RPMI7951 (cell line): ENCODE data around the gene PLEKHH1. TPM values are rescaled to one million over a fixed set of nuclear protein-coding genes. Genes with fewer than 3 reads are reported as not detected.
A peak's percentile ranks its signal among the peaks of the same experiment; 100 is the strongest.

ENCODE experiments used
- DNase-seq: peaks from one replicate; pipeline ENCODE4 v3.0.0-alpha.2; 2012; ENCODE audit warnings: low read depth
- total RNA-seq: library from RNA; depleted of rRNA; stranded (reverse); fragments of >200 nt; shearing (Covaris generic); gene quantifications from 2 replicates; pipeline ENCODE4 v1.2.3, GENCODE V29; 2014

Gene PLEKHH1
- total RNA-seq, 1 experiment from 2014 or later: 2.3 TPM

DNA sequence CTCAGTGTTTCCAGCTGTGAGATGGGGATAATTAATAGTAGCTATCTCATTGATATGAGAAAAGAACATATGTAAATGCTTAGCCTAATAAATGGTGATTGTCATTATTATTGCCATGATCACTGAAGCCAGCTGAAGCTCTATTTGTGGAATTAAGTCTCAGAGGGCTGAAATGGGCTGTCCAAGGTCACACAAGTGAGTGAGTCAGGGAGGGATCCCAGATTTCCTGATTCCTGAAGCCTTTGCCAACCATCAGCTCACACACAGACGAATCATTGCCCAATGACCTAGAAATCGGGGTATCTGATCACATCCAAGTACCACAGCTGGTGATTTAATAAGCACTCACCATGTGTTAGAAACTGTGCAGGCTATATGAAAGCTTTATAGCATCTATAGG lies 23.0 kb upstream of the PLEKHH1 start:
- peak; percentile 22 for DNase-seq

DNA sequence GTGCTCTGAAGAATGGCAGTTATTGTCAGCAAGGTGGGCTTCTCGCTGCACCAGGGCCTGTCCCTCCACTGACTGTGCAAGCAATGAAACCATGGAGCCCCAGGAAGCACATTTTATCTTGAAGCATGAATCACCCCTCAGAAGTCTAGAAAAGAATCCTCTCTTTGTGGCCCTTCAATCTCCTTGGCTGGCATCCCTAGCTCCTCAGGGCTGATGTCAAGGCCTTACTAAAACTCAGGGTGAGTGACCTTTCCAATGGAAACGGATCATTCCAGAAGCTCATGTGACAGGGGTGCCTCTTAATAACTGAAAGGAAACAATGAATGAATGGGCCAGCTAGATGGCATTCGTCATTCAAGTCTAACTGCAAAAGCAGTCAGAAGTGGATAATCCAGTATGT lies 22.3 kb upstream of the PLEKHH1 start:
- DNase-seq: peak; percentile 63

DNA sequence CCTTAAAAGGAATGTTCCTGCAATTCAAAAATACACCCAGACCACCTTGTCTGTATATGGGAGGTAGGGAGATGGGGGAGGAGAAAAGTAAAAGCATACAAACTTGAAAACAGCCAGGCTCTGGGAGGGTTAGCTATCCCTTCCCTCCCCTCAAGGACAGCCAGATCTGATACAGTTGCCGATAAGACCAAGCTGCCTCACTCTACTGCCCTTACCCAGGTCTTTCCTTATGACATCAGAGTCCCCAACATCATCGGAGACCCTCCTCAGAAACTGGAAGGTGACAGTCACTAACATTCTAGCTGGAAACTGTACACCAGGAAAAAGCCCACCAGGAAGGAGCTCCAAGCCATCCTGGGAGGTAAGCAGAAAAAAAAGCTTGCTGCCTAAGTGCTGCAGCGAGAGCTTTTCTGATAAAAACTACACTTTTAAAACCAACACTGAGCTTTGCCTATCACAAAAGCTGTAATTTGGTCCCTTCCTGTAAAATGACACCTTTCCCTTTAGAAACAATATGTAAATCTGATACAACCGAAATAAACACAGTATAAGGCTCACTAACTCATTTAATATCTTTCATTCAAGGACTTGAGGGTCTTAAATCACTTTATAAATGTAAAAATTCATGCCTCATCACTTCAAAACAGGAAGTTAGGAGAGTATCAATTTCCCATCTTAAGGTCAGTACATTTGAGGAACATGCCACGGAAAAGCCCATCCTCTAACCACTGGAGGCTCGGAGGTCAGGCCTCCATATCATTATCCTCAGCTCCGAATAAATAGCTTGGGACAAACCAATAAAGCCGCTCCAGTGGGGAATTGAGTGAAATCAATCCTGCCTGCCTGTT lies 20.4 kb upstream of the PLEKHH1 start:
- DNase-seq: no peak

DNA sequence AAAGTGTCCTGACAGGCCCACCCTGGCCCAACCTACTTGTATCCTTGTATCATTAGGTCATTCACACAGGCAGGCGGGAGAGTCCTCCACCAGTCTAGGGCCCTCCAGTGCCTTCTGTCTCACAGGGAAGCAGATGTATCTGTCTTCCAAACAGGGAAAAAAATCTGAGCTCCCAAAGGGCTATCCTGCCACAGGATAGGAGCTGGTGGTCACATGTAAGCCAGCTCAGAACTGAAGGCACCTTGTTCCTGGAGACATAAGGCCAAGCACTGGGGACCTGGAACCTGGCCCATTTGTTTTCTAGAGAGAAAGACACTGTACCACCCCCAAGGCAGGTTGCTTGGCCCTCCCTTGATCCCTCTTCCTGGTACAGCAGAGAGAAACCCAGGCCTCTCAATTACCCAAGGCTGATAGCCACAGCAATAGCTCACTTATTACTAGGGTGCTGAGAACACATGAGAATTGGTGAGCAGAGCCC lies 19.4 kb upstream of the PLEKHH1 start:
- DNase-seq: no peak

DNA sequence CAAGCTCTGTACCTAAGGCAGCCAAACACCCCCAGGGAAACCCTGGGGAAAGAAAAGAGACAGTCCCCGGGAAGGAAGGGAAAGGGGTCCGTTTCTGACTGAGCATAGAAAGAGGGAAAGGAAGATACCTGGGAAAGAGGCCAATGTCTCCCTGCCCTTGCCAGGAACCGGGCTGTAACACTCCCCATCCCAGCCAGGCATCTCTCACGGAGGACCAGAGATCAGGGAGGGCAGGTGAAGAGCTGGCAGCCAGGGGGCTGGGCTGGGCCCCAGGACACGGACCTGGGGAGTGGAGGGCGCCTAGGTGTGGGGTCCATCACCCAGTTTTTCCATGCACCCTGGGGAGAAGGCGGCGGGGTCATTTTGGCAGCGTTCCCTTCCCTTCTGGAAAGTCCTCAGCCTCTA lies 18.9 kb upstream of the PLEKHH1 start:
- no peak for DNase-seq

DNA sequence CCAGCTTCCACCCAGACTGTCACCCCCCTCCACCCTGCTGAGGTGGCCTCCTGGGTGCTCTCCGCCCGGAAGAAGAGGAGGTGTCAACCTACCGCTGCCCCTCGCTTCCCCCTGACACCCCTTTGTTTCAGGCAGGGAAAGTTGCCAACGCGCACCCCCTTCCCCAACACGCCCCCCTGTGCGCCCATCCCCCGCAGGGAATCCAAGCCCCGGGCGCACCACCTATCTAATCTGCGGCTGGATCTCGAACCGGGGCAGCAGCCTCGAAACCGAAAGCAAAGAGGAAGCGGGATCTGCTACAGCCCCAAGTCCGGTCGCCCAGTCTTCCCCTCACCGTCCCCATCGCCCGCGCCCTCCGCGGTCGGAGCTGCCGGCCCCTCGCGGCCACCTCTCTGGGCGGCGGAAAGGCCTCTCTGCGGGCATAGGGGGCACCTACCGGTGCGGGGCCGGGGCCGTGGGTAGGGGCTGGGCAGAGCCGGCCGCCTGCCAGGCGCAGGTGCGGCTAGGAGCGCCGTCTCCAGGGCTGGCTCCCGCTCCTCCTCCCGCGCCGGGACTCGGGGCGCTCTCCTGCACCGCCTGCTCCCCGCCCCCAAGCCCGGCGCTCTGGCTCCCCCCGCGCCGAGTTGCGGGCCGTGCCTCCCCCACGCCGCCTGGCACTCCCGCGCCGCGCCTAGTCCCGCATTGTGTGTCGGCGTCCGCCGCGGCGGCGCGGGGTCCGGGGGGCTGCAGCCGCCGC lies 18.3 kb upstream of the PLEKHH1 start:
- peak; percentile 54 for DNase-seq

DNA sequence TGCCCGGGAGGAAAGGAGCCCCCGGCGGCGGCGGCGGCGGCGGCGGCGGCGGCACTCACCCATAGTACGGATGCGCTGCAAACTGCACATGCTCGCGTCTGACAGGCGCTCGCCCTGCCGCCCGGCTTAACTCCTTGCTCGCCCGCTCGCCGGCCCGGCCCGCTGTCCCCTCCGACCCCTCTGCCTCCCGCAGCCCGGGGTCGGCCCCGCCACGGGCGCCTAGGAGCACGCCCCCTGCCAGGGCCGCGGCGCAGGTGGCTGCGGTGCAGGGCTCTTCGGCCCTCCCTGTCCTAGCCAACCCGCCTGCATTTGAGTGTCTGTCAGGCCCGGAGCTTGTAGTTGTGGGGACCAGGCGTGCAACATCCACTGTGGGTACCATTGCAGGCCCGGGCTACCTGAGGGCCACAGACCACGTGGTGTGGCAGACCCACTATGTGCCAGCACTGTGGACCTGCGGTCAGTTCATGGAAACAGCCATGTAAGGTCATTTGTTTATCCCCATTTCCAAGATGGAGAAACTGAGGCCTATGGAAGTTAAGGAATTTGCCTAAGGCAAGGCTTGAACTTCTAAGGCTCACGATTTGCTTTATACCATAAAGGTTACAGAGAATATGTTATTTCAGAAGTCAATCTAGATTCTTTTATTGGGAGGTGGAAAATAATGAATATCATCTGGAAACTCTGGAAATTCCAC lies 17.6 kb upstream of the PLEKHH1 start:
- no peak for DNase-seq

DNA sequence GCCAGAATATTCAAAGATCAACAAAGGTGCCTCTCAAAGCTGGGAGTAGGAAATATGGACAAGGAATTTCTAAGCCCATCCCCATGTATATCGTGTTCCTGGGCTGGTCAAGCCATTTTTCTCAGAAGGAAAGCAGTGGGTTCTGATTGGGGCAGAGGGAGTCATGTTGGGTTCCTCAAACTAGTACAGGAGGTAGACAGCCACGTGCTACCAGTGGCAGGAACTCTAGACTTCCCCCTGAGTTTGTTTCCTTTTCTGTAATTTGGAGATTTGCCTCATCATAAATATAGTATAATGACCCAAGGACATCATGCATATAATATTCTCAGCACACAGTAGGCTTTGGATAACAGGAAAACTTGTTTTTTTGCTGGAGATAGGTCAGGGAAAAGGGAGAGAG lies 16.4 kb upstream of the PLEKHH1 start:
- no peak for DNase-seq

DNA sequence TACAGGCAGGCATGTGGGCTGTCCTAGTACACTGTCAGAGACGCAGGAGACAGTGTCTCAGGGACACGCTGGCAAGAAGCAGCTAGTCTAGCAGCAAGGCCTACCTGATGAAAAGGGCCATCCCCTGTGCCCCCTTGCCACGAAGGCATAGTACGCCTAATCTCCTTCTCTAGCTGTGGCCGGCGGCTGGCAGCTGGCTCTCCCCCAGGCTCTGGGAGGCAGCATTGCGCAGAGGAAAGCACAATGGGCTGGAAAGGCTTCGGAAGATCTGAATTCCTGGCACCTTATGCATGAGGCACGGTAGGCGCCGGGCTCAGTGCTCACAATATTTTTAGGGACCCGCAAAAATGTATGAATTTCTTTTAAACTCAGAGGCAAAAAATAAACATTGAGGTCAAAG lies 16.0 kb upstream of the PLEKHH1 start:
- no peak for DNase-seq

DNA sequence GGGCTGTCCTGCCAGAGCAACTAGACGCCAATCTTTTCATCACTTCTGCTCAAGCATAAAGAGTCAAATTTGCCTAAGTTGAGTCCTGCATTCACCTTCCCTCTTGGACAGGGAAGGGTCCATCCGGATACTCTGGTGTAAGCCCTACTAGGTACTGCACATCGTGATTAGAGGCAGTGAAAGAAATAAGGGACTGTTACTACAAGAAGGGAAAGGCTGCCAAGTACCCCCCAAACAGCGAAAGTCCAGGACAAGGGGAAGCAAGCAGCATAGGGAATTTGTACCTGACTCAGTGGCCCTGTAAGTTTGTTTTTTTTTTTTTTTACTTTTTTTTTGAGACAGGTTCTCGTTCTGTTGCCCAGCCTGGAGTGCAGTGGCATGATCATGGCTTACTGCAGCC lies 13.7 kb upstream of the PLEKHH1 start:
- no peak for DNase-seq

DNA sequence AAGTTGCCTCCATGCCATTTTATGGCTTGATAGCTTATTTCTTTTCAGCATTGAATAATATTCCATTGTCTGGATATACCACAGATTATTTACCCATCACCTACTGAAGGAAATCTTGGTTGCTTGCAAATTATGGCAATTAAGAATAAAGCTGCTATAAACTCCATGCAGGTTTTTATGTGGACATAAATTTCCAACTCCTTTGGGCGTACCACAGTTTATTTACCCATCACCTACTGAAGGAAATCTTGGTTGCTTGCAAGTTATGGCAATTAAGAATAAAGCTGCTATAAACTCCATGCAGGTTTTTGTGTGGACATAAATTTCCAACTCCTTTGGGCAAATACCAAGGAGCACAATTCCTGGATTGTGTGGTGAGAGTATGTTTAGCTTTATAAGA lies 12.6 kb upstream of the PLEKHH1 start:
- no peak for DNase-seq

DNA sequence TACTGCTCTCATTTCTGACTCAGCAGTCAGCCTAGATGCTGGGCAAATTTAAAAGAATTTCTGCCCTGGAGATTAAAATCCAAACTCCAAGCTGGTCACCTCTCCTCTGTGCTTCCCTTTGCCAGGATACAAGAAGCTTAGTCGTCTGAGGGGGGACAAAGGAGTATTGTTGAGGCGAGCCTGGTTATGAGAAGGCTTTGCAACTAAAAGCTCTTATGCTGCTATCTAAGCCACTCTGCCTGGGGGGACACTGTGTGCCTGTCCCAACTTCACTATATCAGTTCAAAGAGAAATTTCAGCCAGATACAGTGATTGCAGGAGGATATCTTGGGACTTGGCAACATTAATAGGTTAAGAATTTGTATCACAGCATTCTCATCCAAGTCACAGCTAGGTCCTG lies 10.8 kb upstream of the PLEKHH1 start:
- peak; percentile 15 for DNase-seq

DNA sequence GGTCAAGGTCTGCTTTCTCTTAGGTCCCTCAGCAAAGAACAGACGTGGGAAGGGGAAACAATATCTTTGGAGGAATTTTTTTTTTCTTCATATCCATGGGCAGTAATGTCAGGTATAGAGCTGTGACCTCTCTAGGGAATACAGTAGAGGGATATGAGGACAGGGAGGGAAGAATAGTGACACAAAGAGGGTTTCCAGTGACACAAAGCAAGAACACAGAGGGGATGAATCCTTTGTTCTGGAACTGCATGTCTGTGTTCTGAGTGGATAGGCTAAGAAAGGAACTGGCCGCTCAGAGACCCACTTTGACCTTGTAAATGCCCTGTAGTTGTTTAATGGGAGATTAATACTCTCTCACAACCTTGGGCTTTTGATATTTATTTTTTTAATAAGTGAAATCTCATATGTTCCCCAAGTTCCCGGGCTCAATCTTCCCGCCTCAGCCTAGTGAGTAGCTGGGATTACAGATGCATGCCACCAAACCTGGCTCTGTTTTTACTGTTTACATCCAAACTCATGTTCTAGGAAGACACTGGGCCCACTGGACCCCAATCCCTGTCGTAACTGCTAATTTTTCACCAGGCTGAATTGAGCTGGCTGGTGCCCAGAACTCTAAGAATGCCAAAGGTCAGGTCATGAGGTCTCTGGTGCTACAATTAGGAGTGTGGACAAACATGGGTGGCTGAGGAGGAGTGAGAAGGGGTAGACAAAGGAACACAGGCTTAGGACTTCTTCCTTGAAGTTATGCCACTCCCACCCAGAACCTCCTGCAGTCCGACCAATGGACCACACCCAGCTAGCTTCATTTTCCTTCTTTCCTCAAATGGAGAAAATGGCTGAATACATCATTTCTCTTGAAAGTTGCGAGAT lies 9.1 kb upstream of the PLEKHH1 start:
- no peak for DNase-seq

DNA sequence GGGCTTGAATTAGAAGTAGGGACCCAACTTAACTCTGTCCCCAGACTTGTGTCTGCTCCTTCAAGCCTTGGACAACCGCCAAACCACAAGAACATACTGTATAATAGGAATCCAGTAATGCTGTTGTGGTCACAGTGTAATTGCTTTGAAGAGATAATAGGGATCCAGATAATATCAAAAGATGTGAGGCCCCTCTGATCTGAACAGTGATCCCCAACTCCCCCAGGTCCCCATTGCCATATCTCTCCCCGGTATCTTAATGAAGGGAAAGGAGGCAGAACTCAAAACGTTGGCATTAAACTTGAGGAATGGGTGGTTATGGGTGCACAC lies 8.5 kb upstream of the PLEKHH1 start:
- DNase-seq: peak; percentile 48

DNA sequence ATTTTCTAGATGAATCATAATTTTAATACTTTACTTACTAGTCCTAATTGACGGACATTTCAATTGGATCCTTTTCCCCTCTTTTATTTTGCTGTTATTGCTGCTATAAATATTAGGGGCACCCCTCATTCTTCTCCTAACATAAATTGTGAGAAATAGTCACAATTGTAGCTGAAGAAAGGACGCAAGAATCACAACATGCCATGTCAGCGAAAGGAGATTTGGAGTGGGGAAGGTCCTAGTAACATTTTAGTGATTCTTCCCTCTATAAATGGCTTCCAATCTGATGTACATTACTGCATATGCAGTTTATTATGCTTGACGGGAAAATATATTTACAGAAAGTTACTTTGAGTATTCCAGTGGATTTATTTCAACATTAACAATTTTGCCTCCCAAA lies 7.7 kb upstream of the PLEKHH1 start:
- no peak for DNase-seq

DNA sequence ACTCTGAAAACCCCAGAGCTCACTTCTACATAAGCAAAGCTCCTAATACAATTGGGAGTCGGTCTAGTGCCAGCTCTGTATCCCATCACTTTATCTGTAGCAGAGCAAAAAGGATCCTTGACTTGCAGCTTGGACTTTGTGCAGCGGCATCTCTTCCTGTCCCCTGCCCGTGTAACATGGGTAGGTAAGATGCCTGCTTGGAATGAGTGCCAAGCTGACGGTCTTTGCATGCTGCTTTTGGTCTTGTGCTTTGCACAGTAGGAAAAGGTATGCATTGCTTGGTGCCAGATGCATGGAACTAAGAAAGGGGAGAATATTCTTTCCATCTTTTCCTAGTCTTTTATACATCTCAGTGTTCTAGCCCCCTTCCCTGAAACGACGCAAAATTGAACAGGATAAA lies 6.9 kb upstream of the PLEKHH1 start:
- DNase-seq: no peak

DNA sequence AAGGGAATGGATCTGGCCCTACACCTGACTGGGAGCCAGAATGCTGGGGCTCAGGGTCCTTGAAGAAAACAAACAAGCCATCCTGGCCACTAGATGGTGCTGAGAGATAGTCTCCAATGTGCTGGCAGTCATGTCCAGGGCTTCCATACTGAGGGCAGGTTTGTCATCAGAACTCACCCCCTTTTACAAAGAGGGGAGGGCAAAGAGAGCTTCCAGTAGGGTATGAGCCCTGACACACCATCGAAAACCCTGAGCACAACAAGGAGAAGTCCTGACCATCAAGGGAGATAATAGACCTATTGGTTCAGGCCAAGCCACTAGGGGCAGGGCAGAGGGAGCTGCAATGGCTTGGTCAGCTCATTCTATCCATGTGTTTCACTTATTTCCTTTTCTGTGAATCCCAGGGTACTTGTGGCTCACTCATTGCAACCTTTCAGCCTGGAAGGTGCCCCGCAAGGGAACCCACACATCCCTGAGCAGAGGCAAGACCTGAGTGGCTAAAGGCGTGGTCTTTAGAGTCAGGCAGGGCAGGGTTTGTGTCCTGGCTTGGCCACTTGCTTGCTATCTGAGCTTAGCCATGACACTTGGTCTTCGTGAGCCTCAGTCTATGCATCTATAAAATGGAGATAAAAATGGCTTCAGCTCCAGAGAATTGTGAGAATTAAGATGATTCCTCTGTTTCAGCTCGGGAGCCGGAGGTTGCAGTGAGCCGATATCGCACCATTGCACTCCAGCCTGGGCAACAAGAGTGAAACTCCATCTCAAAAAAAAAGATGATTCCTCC lies 6.2 kb upstream of the PLEKHH1 start:
- DNase-seq: peak; percentile 54

DNA sequence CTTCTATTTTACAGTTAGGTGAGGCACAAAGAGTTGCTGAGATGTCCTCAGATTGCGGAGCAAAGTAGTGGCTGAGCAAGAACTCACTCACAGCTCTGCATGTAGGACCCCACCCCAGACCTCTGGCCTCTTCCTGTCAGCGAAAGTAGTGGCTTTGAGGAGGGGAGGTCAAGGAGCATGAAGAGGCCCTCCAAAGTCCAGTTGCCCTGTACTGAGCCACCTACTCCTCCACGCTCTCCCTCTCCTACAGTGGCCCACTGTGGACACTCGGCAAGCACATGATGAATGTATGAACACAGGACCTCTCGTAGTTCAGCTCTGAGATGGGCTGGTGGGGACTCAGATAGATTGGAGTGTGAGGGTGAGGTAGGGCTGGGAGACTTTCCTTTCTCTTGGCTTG lies 5.3 kb upstream of the PLEKHH1 start:
- DNase-seq: no peak

DNA sequence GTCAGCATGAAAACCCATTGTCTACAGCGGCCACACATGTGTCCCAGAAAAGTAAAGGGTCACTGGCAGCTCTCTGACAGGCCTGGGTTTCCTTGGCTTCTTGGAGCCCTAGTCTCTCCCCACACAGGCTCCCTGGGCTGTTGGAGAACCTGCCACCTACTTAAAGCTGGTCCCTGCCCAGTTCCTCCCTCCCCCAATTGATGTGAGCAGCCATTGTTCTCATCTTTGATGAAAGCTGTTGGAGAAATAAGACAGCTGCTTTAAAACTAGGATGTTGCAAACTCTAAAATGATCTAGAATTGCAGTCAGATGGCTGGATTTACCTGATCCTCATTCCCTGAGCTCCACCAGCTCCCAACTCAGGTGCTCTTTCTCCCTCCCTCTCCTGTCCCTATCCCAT lies 4.8 kb upstream of the PLEKHH1 start:
- no peak for DNase-seq

DNA sequence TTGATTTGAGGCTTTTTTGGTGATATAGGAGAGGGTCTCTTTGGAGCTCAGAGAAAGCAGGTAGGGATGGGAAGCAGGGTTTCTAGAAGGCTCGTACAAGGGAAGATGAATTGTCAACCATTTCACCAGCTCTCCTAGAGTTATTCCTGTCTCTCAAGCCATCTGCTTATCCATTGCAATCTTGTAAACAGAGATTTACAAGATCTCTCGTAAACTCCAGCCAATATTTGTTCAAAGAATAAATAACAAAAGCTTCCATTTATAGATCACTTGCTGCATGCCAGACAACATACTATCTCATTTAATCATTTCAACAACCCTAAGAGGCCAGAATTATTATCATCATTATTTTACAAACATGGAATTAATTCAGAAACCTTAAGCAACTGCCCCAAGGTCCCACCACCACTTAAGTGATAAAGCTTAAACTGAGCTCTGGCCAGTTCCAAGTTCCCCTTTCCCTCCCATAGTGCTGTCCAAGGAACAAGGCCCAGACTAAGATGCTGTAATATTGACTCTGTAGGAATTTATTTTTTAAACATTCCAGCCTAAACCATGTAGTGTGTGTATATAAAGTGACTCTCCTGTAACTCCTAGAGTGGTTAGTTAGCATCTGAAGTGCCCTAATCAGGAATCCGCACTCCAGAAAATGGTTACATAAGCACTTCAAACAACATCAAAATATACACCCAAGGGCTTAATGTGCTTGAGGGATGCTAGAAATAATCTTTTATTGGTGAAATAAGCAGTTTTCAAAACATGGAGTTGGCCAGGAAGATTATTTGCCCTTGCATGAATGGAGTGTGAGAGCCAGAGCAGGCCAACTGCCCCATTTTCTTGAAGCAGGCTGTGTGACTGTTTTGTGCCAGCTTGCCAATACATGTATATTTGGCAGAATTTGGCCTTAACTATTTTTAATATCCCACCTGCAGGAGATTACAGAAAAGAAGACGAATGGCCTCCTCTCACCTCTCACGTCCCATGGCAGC lies 2.8 kb upstream of the PLEKHH1 start:
- no peak for DNase-seq
